Fibroblast of pulmonary artery (primary cell): ENCODE results near the gene PDZD2.

Experiments
- DNase-seq: peaks from one replicate; pipeline ENCODE4 v3.0.0-alpha.2; 2010; ENCODE audit warnings: low read depth
- H3K4me3 ChIP-seq: replicated peaks from 2 replicates; pipeline ENCODE4 v1.5.1; 2011; ENCODE audit warnings: low read depth, mild to moderate bottlenecking, control low read depth, low read length, moderate library complexity
- CTCF ChIP-seq: IDR thresholded peaks from 2 replicates; pipeline ENCODE4 v1.5.1; 2011; ENCODE audit warnings: mild to moderate bottlenecking, control low read depth, low read length, inconsistent platforms; ENCODE audit errors: missing control alignments

Gene PDZD2

GRCh38 chr5:31786090-31786631 is 147.2 kb downstream of the PDZD2 start:
- H3K4me3 ChIP-seq, result no peak overlapping the region
- TF ChIP-seq CTCF, result no peak
- DNase-seq, result no peak

GRCh38 chr5:31794009-31794408 is 155.1 kb downstream of the PDZD2 start:
- no peak for DNase-seq
- TF ChIP-seq CTCF, result no peak
- H3K4me3 ChIP-seq, result no peak overlapping the region

GRCh38 chr5:31798168-31798567 is 159.2 kb downstream of the PDZD2 start:
- no peak overlapping the region for H3K4me3 ChIP-seq
- no peak for DNase-seq
- TF ChIP-seq CTCF, result no peak

- no peak for TF ChIP-seq CTCF
- DNase-seq, result no peak
- H3K4me3 ChIP-seq, result no peak overlapping the region
Observed at GRCh38 chr5:31800351-31800750, 161.4 kb downstream of the PDZD2 start.

GRCh38 chr5:31805785-31806400 is 167.0 kb downstream of the PDZD2 start:
- DNase-seq, result no peak
- TF ChIP-seq CTCF, result no peak
- no peak overlapping the region for H3K4me3 ChIP-seq

GRCh38 chr5:31806561-31806960 is 167.6 kb downstream of the PDZD2 start:
- no peak for DNase-seq
- H3K4me3 ChIP-seq, result no peak overlapping the region
- no peak for TF ChIP-seq CTCF

GRCh38 chr5:31807789-31808540 is 169.0 kb downstream of the PDZD2 start:
- TF ChIP-seq CTCF, result no peak
- no peak for DNase-seq
- H3K4me3 ChIP-seq, result no peak overlapping the region
